T-helper 1 cell treated with Interleukin-12 subunit alpha and Interleukin-12 subunit beta and Interleukin-4 antibody, amounts not matched to agents 30 μg/mL and 1 μg/mL, for 36 hours (primary cell): ENCODE results near the gene IGFBP5.

ENCODE experiments used
- H3K27ac Mint-ChIP-seq: one replicate; pipeline ENCODE4 v1.8.0; 2021; ENCODE audit warnings: mild to moderate bottlenecking, mixed read lengths
- H3K27me3 Mint-ChIP-seq: one replicate; pipeline ENCODE4 v1.8.0; 2021; ENCODE audit warnings: low read depth, mixed read lengths
- H3K36me3 Mint-ChIP-seq: one replicate; pipeline ENCODE4 v1.8.0; 2021; ENCODE audit warnings: low read depth, mixed read lengths
- H3K4me1 Mint-ChIP-seq: one replicate; pipeline ENCODE4 v1.8.0; 2021; ENCODE audit warnings: low read depth, mixed read lengths
- H3K4me3 Mint-ChIP-seq: one replicate; pipeline ENCODE4 v1.8.0; 2021; ENCODE audit warnings: mild to moderate bottlenecking, moderate library complexity, mixed read lengths
- H3K9me3 Mint-ChIP-seq: one replicate; pipeline ENCODE4 v1.8.0; 2021; ENCODE audit warnings: mixed read lengths

IGFBP5 gene

GRCh38 chr2:216622526-216622925, 72.8 kb downstream of the IGFBP5 start:
- Mint-ChIP-seq H3K9me3 (no peaks in the 10 kb centered on the region), H3K4me3 (no peak overlapping the region), H3K27ac (no peak overlapping the region), H3K36me3 (no peaks in the 10 kb centered on the region), H3K4me1 (peaks cover 8% of the 10 kb centered on the region), H3K27me3 (peaks cover 12% of the 10 kb centered on the region)
